MM.1S (cell line): ENCODE measurements around the gene CEP170B.

Experiments
- DNase-seq: peaks from one replicate; pipeline ENCODE4 v3.0.0-alpha.2; 2015
- H2AFZ ChIP-seq: fragments of 300-600 bp; sonication (generic); 2 replicates; pipeline ENCODE4 v1.6.0; 2016; ENCODE audit warnings: antibody characterized with exemption, low read length
- H3F3A ChIP-seq: fragments of 300-600 bp; sonication (generic); 2 replicates; pipeline ENCODE4 v1.6.1; 2016; ENCODE audit warnings: mild to moderate bottlenecking, antibody characterized with exemption, low read length, moderate library complexity, mixed read lengths; ENCODE audit not compliant: insufficient read depth
- H3K27ac ChIP-seq: fragments of 300-600 bp; sonication (generic); 2 replicates; pipeline ENCODE4 v1.5.1; 2016; ENCODE audit warnings: mild to moderate bottlenecking, low read length
- H3K27me3 ChIP-seq: fragments of 300-600 bp; sonication (generic); replicated peaks from 2 replicates; pipeline ENCODE4 v1.6.0; 2016; ENCODE audit warnings: low read length; ENCODE audit not compliant: insufficient read depth
- H3K36me3 ChIP-seq: fragments of 300-600 bp; sonication (generic); replicated peaks from 2 replicates; pipeline ENCODE4 v1.6.1; 2016; ENCODE audit warnings: mild to moderate bottlenecking, low read length, mixed read lengths; ENCODE audit not compliant: insufficient read depth
- H3K4me1 ChIP-seq: fragments of 300-600 bp; sonication (generic); 2 replicates; pipeline ENCODE4 v1.6.1; 2016; ENCODE audit warnings: low read length, mixed read lengths
- H3K4me2 ChIP-seq: fragments of 300-600 bp; sonication (generic); 2 replicates; pipeline ENCODE4 v1.6.0; 2016; ENCODE audit warnings: low read depth, low read length
- H3K4me3 ChIP-seq: fragments of 300-600 bp; sonication (generic); 2 replicates; pipeline ENCODE4 v1.5.1; 2016; ENCODE audit warnings: low read length, mixed read lengths
- H3K79me2 ChIP-seq: fragments of 300-600 bp; sonication (generic); 2 replicates; pipeline ENCODE4 v1.6.1; 2016; ENCODE audit warnings: mixed run types, low read length, mixed read lengths
- H3K9ac ChIP-seq: fragments of 300-600 bp; sonication (generic); 2 replicates; pipeline ENCODE4 v1.6.1; 2016; ENCODE audit warnings: low read length, mixed read lengths
- H3K9me2 ChIP-seq: fragments of 300-600 bp; sonication (generic); replicated peaks from 2 replicates; pipeline ENCODE4 v1.6.1; 2016; ENCODE audit warnings: mild to moderate bottlenecking, low read length, mixed read lengths; ENCODE audit not compliant: insufficient read depth
- H3K9me3 ChIP-seq: fragments of 300-600 bp; sonication (generic); replicated peaks from 2 replicates; pipeline ENCODE4 v1.6.1; 2016; ENCODE audit warnings: mild to moderate bottlenecking, low read length, mixed read lengths; ENCODE audit not compliant: insufficient read depth
- H4K20me1 ChIP-seq: fragments of 300-600 bp; sonication (generic); 2 replicates; pipeline ENCODE4 v1.6.1; 2016; ENCODE audit warnings: mild to moderate bottlenecking, low read length, moderate library complexity, mixed read lengths; ENCODE audit not compliant: insufficient read depth
- CTCF ChIP-seq: fragments of 300-600 bp; sonication (generic); IDR thresholded peaks from 2 replicates; pipeline ENCODE4 v1.5.1; 2016; ENCODE audit warnings: antibody characterized with exemption, low read length, mixed read lengths
- EZH2 ChIP-seq: fragments of 300-600 bp; sonication (generic); optimal IDR thresholded peaks from 2 replicates; pipeline ENCODE3; 2017; ENCODE audit warnings: low read depth, mild to moderate bottlenecking, antibody characterized with exemption, low read length, mixed read lengths
- EZH2phosphoT487 ChIP-seq: fragments of 300-600 bp; sonication (generic); IDR thresholded peaks from 2 replicates; pipeline ENCODE4 v1.6.1; 2018; ENCODE audit warnings: antibody characterized with exemption, low read length

The CEP170B gene

GRCh38 chr14:104843442-104844305, 21.4 kb upstream of the CEP170B start:
- H3K9me3 ChIP-seq: no peaks in the 10 kb centered on the region
- no peak overlapping the region for H3K9ac ChIP-seq
- H3K4me3 ChIP-seq: no peak overlapping the region
- H3K27ac ChIP-seq: no peak overlapping the region
- DNase-seq: no peak
- no peak overlapping the region for H2AFZ ChIP-seq
- no peaks in the 10 kb centered on the region for H3K9me2 ChIP-seq
- H3F3A ChIP-seq: no peaks in the 10 kb centered on the region
- no peak overlapping the region for H3K4me2 ChIP-seq
- no peaks in the 10 kb centered on the region for H3K79me2 ChIP-seq
- no peaks in the 10 kb centered on the region for H3K36me3 ChIP-seq
- H4K20me1 ChIP-seq: no peaks in the 10 kb centered on the region
- TF ChIP-seq EZH2: no peak
- TF ChIP-seq EZH2phosphoT487: no peak
- no peak for TF ChIP-seq CTCF
- no peaks in the 10 kb centered on the region for H3K4me1 ChIP-seq
- H3K27me3 ChIP-seq: peaks cover 61% of the 10 kb centered on the region

- TF ChIP-seq EZH2phosphoT487: no peak
- no peak for TF ChIP-seq CTCF
- no peak for TF ChIP-seq EZH2
- no peak overlapping the region for H3K27ac ChIP-seq
- H3K4me2 ChIP-seq: no peak overlapping the region
- H3F3A ChIP-seq: no peaks in the 10 kb centered on the region
- peaks cover 67% of the 10 kb centered on the region for H3K27me3 ChIP-seq
- H3K4me1 ChIP-seq: no peaks in the 10 kb centered on the region
- no peak overlapping the region for H3K4me3 ChIP-seq
- H4K20me1 ChIP-seq: no peaks in the 10 kb centered on the region
- H3K79me2 ChIP-seq: no peaks in the 10 kb centered on the region
- no peak overlapping the region for H2AFZ ChIP-seq
- no peaks in the 10 kb centered on the region for H3K36me3 ChIP-seq
- no peaks in the 10 kb centered on the region for H3K9me3 ChIP-seq
- H3K9me2 ChIP-seq: no peaks in the 10 kb centered on the region
- DNase-seq: no peak
- H3K9ac ChIP-seq: no peak overlapping the region
These were observed 20.6 kb upstream of the CEP170B start for GRCh38 chr14:104844306-104845032.

GRCh38 chr14:104845033-104845666, 19.9 kb upstream of the CEP170B start:
- TF ChIP-seq CTCF (no peak), EZH2phosphoT487 (no peak), EZH2 (no peak)
- no peaks in the 10 kb centered on the region for H3K36me3 ChIP-seq
- H3K9ac ChIP-seq: no peak overlapping the region
- H3K4me1 ChIP-seq: no peaks in the 10 kb centered on the region
- no peak overlapping the region for H2AFZ ChIP-seq
- H3K4me3 ChIP-seq: no peak overlapping the region
- H4K20me1 ChIP-seq: no peaks in the 10 kb centered on the region
- H3K27ac ChIP-seq: no peak overlapping the region
- no peaks in the 10 kb centered on the region for H3K9me2 ChIP-seq
- no peaks in the 10 kb centered on the region for H3F3A ChIP-seq
- peaks cover 73% of the 10 kb centered on the region for H3K27me3 ChIP-seq
- no peak overlapping the region for H3K4me2 ChIP-seq
- no peak for DNase-seq
- H3K79me2 ChIP-seq: no peaks in the 10 kb centered on the region
- no peaks in the 10 kb centered on the region for H3K9me3 ChIP-seq
